Measurements from ENCODE around the gene COL23A1. TPM values are rescaled to one million over a fixed set of nuclear protein-coding genes. Genes with fewer than 3 reads are reported as not detected.

COL23A1 gene
- polyA plus RNA-seq, 2 of the 4 experiments (the other 2 are of a cell fraction): not detected

DNA sequence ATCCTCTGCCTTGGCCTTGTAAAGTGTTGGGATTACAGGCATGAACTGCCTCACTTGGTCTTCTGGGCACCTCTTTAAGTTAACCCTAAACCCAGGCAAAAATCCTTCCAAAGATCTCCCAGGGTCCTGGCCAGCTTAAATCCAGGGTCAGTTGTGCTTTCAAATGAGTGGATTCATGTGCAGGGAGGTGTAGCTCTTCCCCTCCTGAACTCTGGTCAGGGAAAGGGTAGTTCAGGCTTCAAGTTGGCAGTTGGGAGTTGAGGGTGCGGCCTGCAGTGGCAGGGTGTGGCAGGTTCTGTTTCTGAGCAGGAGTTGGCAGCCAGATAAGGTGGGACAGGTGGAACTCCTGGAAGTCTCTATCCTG is 382.3 kb downstream of the COL23A1 start:
- H3K27ac ChIP-seq: no peak overlapping the region
- H3K4me3 ChIP-seq: no peak overlapping the region
- ChIA-PET CTCF (interaction anchor here (0.9 kb wide), 1 partner anchor 17 kb away, joined by 3 read pairs; no protein-coding TSS in a partner anchor), POLR2A (no interaction called here)
- no peaks in the 10 kb centered on the region for H3K9me3 ChIP-seq
- H3K4me1 ChIP-seq: peaks cover 26% of the 10 kb centered on the region
- no peak for DNase-seq (ENCODE audit: low read depth in 1 of 2, low spot score in 1 of 2)
- WGBS (ENCODE audit: missing lambda C conversion rate): 100% methylated on average over 1 of the region's 1 CpG
- no peak for ATAC-seq
- FAIRE-seq: no peak
- no peak for TF ChIP-seq GATA3 (IDR thresholded peaks at IDR 0.05; ENCODE audit: borderline replicate concordance)
- TF ChIP-seq NR3C1 (IDR thresholded peaks at IDR 0.05): no peak
- no peak for TF ChIP-seq CBX2 (IDR thresholded peaks at IDR 0.05; ENCODE audit: borderline replicate concordance, low read depth)
- TF ChIP-seq HOXB13 (CRISPR knock-in tag; IDR thresholded peaks at IDR 0.05; ENCODE audit: low read depth): no peak
- TF ChIP-seq, protein P1, sequence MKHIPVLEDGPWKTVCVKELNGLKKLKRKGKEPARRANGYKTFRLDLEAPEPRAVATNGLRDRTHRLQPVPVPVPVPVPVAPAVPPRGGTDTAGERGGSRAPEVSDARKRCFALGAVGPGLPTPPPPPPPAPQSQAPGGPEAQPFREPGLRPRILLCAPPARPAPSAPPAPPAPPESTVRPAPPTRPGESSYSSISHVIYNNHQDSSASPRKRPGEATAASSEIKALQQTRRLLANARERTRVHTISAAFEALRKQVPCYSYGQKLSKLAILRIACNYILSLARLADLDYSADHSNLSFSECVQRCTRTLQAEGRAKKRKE (CRISPR knock-in tag; IDR thresholded peaks at IDR 0.05; ENCODE audit: low read depth): no peak
- no peak for TF ChIP-seq KDM1A (IDR thresholded peaks at IDR 0.05; ENCODE audit: low read depth)
- TF ChIP-seq, protein P2, sequence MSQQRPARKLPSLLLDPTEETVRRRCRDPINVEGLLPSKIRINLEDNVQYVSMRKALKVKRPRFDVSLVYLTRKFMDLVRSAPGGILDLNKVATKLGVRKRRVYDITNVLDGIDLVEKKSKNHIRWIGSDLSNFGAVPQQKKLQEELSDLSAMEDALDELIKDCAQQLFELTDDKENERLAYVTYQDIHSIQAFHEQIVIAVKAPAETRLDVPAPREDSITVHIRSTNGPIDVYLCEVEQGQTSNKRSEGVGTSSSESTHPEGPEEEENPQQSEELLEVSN (IDR thresholded peaks at IDR 0.05; ENCODE audit: borderline replicate concordance, low read depth): no peak
- no peak for TF ChIP-seq RARB (CRISPR knock-in tag; IDR thresholded peaks at IDR 0.05)
- no peak for TF ChIP-seq ZSCAN20 (CRISPR knock-in tag; IDR thresholded peaks at IDR 0.05)
- no peak for TF ChIP-seq CHD2 (IDR thresholded peaks at IDR 0.05; ENCODE audit: low read length, partially characterized antibody)
- TF ChIP-seq KDM5A (IDR thresholded peaks at IDR 0.05): no peak
- no peak for TF ChIP-seq MAFK (IDR thresholded peaks at IDR 0.05; ENCODE audit: partially characterized antibody)
- no peak for TF ChIP-seq BHLHE40 (IDR thresholded peaks at IDR 0.05; ENCODE audit: low read depth, low read length)
- no peak for TF ChIP-seq CHD4 (IDR thresholded peaks at IDR 0.05; ENCODE audit: borderline replicate concordance)
- no peak for TF ChIP-seq PHF8 (IDR thresholded peaks at IDR 0.05; ENCODE audit: borderline replicate concordance, low read depth)
- TF ChIP-seq HEYL (CRISPR knock-in tag; IDR thresholded peaks at IDR 0.05): no peak
- H3K4me2 ChIP-seq: peak overlapping the region; percentile 30; the same call in 1 of the 3 replicates

DNA sequence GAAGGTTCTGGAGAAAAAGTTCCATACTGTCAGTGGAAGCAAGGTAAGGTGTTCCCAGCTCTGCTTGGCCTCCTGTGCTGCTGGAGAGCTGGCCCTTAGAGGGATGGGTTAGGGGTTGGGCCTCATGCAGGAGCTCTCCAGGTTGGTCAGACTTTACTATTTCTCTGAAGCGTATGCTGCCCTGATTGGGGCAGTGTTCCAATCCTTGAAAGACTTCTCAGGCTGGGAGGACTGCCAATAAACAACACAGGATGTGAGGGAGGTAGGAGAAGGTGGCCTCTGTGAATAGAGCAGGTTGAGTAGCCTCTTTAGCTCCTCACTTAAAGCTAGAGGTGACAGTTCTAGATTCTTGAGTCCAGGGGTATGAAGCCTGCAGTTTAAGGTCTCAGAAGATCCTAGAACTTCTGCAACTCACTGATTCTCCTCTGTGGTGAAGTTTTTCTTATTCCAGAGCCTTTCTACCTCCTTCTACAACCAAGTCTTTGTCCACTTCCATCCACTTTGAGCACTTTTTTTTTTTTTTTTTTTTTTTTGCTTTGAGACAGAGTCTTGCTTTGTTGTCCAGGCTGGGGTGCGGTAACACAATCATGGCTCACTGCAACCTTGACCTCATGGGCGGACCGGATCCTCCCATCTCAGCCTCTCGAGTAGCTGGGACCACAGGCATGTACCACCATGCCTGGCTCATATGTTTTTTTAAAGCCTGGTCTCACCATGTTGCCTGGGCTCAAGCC is 382.8 kb downstream of the COL23A1 start:
- ChIA-PET POLR2A (no interaction called here), CTCF (interaction anchor here (0.9 kb wide), 1 partner anchor 18 kb away, joined by 3 read pairs; no protein-coding TSS in a partner anchor)
- H3K4me1 ChIP-seq: peaks cover 26% of the 10 kb centered on the region
- ATAC-seq (no peak), DNase-seq (ENCODE audit: low read depth in 1 of 2, low spot score in 1 of 2) (peak in 1 of 2 experiments; percentile 31), FAIRE-seq (no peak)
- no peak overlapping the region for H3K27ac ChIP-seq
- no peaks in the 10 kb centered on the region for H3K9me3 ChIP-seq
- H3K4me3 ChIP-seq: no peak overlapping the region
- TF ChIP-seq POLR2AphosphoS2 (conservative IDR thresholded peaks at IDR 0.05; ENCODE audit: low read length) (no peak), MYC (IDR thresholded peaks at IDR 0.05; ENCODE audit: borderline replicate concordance, low read length) (no peak), NR3C1 (IDR thresholded peaks at IDR 0.05) (no peak), SMC3 (IDR thresholded peaks at IDR 0.05) (no peak), TP53 (CRISPR knock-in tag; IDR thresholded peaks at IDR 0.05) (no peak), NPAS2 (CRISPR knock-in tag; IDR thresholded peaks at IDR 0.05; ENCODE audit: borderline replicate concordance) (no peak), CBX8 (IDR thresholded peaks at IDR 0.05) (no peak), CBX2 (IDR thresholded peaks at IDR 0.05; ENCODE audit: borderline replicate concordance, low read depth) (no peak), PHF8 (IDR thresholded peaks at IDR 0.05; ENCODE audit: borderline replicate concordance, low read depth) (no peak), NFE2L2 (conservative IDR thresholded peaks at IDR 0.05; ENCODE audit: low read length) (no peak), EHMT2 (IDR thresholded peaks at IDR 0.05; ENCODE audit: low read depth) (no peak), HOXB5 (CRISPR knock-in tag; IDR thresholded peaks at IDR 0.05) (no peak), ZNF302 (CRISPR knock-in tag; IDR thresholded peaks at IDR 0.05) (no peak), HOXA7 (CRISPR knock-in tag; IDR thresholded peaks at IDR 0.05) (no peak), EHF (CRISPR knock-in tag; IDR thresholded peaks at IDR 0.05) (no peak)
- TF ChIP-seq, protein P3, sequence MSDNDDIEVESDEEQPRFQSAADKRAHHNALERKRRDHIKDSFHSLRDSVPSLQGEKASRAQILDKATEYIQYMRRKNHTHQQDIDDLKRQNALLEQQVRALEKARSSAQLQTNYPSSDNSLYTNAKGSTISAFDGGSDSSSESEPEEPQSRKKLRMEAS (IDR thresholded peaks at IDR 0.05): no peak
- TF ChIP-seq, protein P4, sequence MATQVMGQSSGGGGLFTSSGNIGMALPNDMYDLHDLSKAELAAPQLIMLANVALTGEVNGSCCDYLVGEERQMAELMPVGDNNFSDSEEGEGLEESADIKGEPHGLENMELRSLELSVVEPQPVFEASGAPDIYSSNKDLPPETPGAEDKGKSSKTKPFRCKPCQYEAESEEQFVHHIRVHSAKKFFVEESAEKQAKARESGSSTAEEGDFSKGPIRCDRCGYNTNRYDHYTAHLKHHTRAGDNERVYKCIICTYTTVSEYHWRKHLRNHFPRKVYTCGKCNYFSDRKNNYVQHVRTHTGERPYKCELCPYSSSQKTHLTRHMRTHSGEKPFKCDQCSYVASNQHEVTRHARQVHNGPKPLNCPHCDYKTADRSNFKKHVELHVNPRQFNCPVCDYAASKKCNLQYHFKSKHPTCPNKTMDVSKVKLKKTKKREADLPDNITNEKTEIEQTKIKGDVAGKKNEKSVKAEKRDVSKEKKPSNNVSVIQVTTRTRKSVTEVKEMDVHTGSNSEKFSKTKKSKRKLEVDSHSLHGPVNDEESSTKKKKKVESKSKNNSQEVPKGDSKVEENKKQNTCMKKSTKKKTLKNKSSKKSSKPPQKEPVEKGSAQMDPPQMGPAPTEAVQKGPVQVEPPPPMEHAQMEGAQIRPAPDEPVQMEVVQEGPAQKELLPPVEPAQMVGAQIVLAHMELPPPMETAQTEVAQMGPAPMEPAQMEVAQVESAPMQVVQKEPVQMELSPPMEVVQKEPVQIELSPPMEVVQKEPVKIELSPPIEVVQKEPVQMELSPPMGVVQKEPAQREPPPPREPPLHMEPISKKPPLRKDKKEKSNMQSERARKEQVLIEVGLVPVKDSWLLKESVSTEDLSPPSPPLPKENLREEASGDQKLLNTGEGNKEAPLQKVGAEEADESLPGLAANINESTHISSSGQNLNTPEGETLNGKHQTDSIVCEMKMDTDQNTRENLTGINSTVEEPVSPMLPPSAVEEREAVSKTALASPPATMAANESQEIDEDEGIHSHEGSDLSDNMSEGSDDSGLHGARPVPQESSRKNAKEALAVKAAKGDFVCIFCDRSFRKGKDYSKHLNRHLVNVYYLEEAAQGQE (IDR thresholded peaks at IDR 0.05): no peak
- TF ChIP-seq, protein P1 (CRISPR knock-in tag; IDR thresholded peaks at IDR 0.05; ENCODE audit: low read depth): no peak
- WGBS (ENCODE audit: missing lambda C conversion rate): 85% methylated on average over 5 of the region's 5 CpGs
- peak overlapping the region; percentile 89 for H3K4me2 ChIP-seq

Measured in A549 (cell line).